ENCODE data around the gene NFIB.

Gene NFIB

DNA sequence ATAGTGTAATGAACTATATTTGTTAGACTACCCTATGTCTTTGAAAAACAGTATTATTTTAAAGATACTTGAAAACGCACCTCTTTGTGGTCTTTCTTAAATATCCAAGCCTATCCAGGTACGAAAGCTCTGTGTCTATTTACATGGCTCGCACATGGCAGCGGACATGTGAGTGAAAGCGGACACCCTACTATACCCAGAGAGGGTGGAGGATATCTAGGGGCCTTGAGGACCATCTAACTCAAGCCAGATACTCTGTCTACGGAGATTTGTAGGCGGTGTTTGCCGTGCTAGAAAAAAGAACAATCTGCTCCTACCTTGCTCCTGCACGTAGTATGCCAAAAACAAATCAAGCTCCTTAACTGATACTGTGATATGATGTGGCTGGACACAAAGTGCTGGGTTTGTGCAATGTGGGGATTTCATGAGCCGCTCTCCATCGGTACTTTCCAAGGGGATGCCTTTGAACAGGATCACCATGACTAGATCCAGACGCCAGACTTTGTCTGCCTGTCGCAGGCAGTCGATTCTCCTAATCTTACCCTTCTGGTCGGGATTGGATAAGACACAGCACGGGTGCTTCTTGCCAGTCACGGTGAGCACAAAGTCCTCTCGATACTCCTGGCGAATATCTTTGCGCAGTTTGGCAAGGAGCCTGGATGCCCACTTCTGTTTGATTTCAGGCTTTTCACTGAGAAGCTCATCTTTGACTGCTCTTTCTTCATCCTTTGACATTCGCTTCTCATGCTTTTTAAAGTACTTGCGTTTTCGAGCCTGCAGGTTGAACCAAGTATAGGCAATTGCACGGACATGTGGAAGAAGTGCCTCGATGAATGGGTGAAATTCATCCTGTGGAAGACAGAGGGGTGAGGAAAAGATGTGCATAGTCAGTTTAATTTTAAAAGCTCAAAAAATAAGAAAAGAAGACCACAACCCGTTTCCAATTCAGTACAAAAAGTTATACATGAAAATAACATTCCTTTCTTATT, 7.0 kb downstream of the NFIB start:
- DNase-seq (ENCODE audit: low spot score), result peak; percentile 60

DNA sequence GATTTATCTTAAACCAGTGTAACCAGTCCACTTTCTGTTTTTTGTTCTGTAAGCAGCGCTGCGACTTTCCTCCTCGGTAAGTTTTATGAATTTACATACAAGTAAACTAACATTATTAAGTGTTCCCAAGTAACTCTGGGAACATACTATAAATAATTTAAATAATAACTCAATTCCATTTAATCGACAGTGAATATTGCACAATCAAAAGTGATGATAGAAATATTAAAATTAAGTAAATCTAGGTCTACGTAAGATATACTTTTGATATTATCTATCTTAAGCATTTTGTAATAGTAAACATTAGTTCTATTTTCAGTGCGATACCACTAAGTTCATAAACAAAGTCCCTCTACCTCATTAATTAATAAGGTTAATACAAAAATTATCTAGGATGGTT, 7.8 kb downstream of the NFIB start:
- no peak for DNase-seq (ENCODE audit: low spot score)

DNA sequence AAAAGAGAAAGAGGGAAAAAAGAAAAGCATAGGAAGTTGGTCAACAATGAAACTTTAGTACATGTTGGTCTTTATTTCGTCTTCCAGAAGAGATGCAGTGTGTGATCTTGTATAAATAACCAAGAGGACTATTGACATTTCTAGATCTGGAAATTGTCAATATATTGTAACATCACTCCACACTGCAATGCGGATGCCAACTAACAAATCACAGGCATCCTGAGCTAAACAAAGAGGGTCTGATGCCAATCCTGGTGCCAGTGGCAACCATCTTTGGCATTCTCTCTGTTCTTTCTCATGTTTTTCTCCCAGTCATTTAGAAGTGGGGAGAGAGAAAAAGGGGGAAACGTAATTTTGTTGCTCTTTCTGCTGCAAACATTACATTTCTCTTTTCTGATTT, 9.7 kb downstream of the NFIB start:
- peak; percentile 77 for DNase-seq (ENCODE audit: low spot score)

DNA sequence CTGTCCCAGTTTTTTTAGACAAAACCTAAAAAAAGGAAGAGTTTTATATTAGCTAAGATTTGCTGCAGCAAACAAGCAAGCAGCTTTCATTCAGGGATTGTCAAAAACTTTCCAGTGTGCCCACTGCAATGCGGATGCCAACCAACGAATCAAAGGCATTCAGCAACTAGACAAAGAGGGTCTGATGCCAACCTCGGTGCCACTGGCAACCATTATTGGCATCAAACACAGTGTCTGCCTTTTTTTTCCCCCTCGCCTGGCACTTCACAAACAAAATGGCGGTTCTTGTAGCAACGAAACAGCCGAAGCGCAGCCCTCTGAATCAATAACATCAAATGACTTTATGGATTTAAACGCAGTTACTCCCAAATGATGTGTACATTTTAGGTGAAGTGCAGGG, 10.4 kb downstream of the NFIB start:
- DNase-seq (ENCODE audit: low spot score), result peak; percentile 96

DNA sequence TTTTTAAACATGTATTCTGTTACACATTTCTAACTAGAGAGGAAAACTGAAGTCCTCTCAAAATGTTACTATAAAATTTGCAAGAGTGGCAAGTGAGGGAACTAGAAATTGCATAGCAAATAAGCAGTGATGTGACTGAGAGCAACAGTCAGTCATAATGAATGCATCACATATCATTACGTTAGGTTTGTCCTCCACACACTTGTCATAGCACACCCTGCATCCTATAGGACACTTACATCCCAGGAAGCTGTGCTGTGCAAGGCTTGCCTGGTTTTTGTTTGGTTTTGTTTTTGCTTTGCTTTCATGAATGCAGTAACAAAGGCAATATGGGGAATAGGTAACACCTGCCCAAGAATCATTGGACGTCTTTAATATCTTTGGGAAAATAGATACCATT, 10.8 kb downstream of the NFIB start:
- DNase-seq (ENCODE audit: low spot score), result peak; percentile 65

DNA sequence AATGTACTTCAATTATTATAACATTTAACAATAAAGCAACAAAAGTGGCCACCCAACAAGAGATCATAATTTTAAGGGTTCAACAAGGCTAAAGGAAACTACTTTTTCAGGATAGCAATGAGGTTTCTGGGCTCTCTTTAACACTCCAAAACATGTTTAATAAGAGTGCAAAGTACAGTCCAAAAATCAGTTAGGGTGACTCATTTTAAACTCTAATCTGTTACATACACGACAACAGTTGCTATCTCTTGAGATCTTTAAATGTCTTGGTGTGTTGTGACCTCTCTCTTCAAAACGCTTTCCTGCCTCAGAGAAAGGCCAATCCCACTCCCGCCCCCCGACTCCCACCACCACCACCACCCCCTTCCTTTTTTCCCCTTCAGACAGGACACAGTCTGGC, 11.5 kb downstream of the NFIB start:
- DNase-seq (ENCODE audit: low spot score), result no peak

GRCh38 chr9:14301583-14302021, 12.3 kb downstream of the NFIB start:
- peak; percentile 53 for DNase-seq (ENCODE audit: low spot score)

GRCh38 chr9:14301006-14301405, 12.9 kb downstream of the NFIB start:
- DNase-seq (ENCODE audit: low spot score), result no peak

DNA sequence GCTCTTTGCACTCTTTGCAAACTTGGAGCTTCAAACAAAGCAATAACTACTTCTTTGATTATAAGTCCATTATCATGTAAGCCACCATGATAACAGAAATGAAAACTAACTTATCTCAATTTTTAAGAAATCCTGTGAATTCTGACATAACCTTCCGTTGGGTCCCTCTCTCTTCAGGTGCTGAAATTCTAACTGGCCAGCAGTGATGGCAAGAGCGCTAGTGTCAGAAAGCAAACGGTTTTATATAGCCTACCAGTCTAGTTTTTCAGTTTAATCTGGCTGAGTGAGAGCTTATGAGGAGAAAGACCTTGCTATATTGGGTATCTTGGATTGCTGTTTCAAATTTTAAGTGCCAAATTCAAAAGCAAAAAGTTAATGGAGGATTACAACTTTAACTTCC, 13.4 kb downstream of the NFIB start:
- no peak for DNase-seq (ENCODE audit: low spot score)

- no peak for DNase-seq (ENCODE audit: low spot score)
Measured at GRCh38 chr9:14300040-14300439, 13.9 kb downstream of the NFIB start.

DNA sequence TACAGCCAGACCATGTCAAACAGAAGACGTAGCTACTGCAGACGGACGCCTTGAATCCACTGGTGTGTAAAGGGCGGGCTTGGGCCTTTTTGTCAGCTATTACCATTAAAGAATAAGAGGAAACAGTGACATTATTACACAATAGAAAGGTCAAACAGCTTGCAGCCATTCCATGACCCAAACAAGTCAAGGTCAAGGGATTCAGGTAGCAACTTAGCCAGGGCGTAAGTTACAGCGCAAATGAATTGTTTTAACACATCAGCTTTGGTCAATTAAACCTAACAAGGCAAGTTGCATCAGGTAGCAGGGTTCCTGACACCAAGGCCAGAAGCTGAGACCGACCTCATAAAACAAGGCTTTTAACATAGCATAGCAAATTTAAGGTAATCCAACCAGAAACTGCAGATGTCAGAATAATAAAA, 15.3 kb downstream of the NFIB start:
- no peak for DNase-seq (ENCODE audit: low spot score)

- DNase-seq (ENCODE audit: low spot score), result no peak
Measured at GRCh38 chr9:14296495-14297113, 17.3 kb downstream of the NFIB start.

- no peak for DNase-seq (ENCODE audit: low spot score)
Measured at GRCh38 chr9:14294659-14295058, 19.3 kb downstream of the NFIB start.

GRCh38 chr9:14293801-14294200, 20.1 kb downstream of the NFIB start:
- no peak for DNase-seq (ENCODE audit: low spot score)

- no peak for DNase-seq (ENCODE audit: low spot score)
Measured at GRCh38 chr9:14292181-14292739, 21.7 kb downstream of the NFIB start.

- DNase-seq (ENCODE audit: low spot score), result no peak
Measured at GRCh38 chr9:14289916-14290315, 24.0 kb downstream of the NFIB start.

DNA sequence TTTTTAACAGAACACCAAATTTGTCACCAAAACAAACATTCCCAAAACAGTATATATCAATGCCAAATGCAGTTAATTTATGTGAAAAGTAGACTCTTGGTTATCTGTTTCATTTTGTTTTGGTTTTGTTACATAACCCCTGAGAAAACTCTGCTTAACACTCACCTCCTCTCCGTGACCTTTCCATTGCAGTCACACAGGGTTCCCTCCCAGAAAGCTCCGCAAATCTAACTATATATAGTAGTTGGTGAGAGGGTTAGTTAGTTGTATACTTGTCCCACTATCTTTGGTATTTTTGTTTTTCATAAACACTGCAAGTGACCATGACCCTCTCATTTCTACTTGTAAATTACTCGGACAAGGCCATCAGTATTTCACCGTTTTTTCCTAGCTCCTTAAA, 25.5 kb downstream of the NFIB start:
- no peak for DNase-seq (ENCODE audit: low spot score)

- no peak for DNase-seq (ENCODE audit: low spot score)
Measured at GRCh38 chr9:14286121-14286520, 27.8 kb downstream of the NFIB start.

DNA sequence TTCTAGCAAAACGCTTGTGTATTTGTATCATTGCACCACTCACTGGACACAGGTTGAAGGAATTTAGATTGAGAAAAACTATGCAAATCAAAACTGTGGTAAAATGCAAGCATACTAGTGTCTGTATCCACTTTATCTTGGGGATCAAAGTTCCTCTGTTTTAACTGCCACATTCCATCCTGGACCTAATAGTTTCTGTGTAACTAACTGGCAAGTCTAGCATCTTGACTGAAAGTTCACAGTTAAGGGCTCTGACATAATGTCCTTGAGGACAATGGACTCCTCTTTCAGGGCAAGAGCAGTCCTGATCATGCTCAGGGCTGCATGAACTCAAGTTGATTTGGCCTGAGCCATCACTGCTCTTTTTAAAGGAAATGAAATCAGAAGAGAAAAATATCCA, 30.7 kb downstream of the NFIB start:
- DNase-seq (ENCODE audit: low spot score), result no peak

DNA sequence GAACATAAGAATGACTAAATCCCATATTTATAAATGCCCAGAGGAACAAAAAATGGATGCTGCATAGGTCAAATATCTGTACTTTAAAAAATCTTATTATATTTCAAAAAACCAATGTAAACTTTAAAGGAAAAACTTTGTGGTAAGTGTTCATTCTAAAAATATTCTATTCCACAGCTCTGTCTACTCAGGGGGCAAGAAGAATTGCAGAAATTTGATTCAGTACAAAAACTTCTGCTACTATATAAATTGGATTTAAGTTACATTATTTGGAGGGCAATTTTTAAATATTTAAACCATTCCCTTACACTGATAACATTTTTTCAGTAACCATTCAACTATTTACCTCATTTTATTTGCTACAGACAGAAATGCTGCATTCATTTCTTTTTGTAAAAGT, 32.1 kb downstream of the NFIB start:
- DNase-seq (ENCODE audit: low spot score), result no peak

- DNase-seq (ENCODE audit: low spot score), result no peak
Measured at GRCh38 chr9:14281136-14281795, 32.7 kb downstream of the NFIB start.

- DNase-seq (ENCODE audit: low spot score), result no peak
Measured at GRCh38 chr9:14279671-14280070, 34.3 kb downstream of the NFIB start.
